HK-2 (cell line): ENCODE measurements around the gene TULP4.
"Not testable (repeated sequence)": the region's sequence is repeated elsewhere in the genome, so short reads cannot be mapped to it uniquely, and the experiment has no call there.

ENCODE experiments used
- DNase-seq: peaks from one replicate; pipeline ENCODE4 v3.0.0-alpha.2; 2018; ENCODE audit not compliant: unreplicated experiment

Gene TULP4

GRCh38 chr6:158327211-158327610, 14.9 kb downstream of the TULP4 start:
- no peak for DNase-seq

- no peak for DNase-seq
Measured at GRCh38 chr6:158328952-158329351, 16.7 kb downstream of the TULP4 start.

- no peak for DNase-seq
Measured at GRCh38 chr6:158329531-158329930, 17.3 kb downstream of the TULP4 start.

- no peak for DNase-seq
Measured at GRCh38 chr6:158330016-158330415, 17.8 kb downstream of the TULP4 start.

- DNase-seq, result no peak
Measured at GRCh38 chr6:158332237-158332636, 20.0 kb downstream of the TULP4 start.

- no peak for DNase-seq
Measured at GRCh38 chr6:158333094-158333493, 20.8 kb downstream of the TULP4 start.

GRCh38 chr6:158334534-158334933, 22.3 kb downstream of the TULP4 start:
- no peak for DNase-seq

- no peak for DNase-seq
Measured at GRCh38 chr6:158337332-158337731, 25.1 kb downstream of the TULP4 start.

- no peak for DNase-seq
Measured at GRCh38 chr6:158338311-158339112, 26.2 kb downstream of the TULP4 start.

- DNase-seq, result not testable (repeated sequence)
Measured at GRCh38 chr6:158339197-158339596, 26.9 kb downstream of the TULP4 start.

GRCh38 chr6:158340252-158340651, 28.0 kb downstream of the TULP4 start:
- no peak for DNase-seq

- DNase-seq, result no peak
Measured at GRCh38 chr6:158344534-158344933, 32.3 kb downstream of the TULP4 start.

- DNase-seq, result not testable (repeated sequence)
Measured at GRCh38 chr6:158345444-158345843, 33.2 kb downstream of the TULP4 start.

- no peak for DNase-seq
Measured at GRCh38 chr6:158347335-158347734, 35.1 kb downstream of the TULP4 start.

- DNase-seq, result not testable (repeated sequence)
Measured at GRCh38 chr6:158348737-158349504, 36.7 kb downstream of the TULP4 start.

GRCh38 chr6:158349505-158350275, 37.4 kb downstream of the TULP4 start:
- DNase-seq, result not testable (repeated sequence)

- DNase-seq, result not testable (repeated sequence)
Measured at GRCh38 chr6:158350731-158351130, 38.5 kb downstream of the TULP4 start.

- DNase-seq, result no peak
Measured at GRCh38 chr6:158353883-158354877, 41.9 kb downstream of the TULP4 start.

- no peak for DNase-seq
Measured at GRCh38 chr6:158356586-158357546, 44.6 kb downstream of the TULP4 start.
